HFF-Myc (cell line): Measurements from ENCODE around the gene CDR2L.
A peak's percentile ranks its signal among the peaks of the same experiment; 100 is the strongest.

Experiments used
- DNase-seq: peaks from one replicate; pipeline ENCODE4 v3.0.0-alpha.2; 2011; ENCODE audit warnings: low read depth; ENCODE audit errors: extremely low read depth
- H3K4me3 ChIP-seq: replicated peaks from 2 replicates; pipeline ENCODE4 v1.5.1; 2011; ENCODE audit warnings: low read depth, mild to moderate bottlenecking, control low read depth, low read length
- TF ChIP-seq, protein P1 (sequence below): IDR thresholded peaks from 2 replicates; pipeline ENCODE4 v1.5.1; 2012; ENCODE audit warnings: mild to moderate bottlenecking, low read depth, low read length, control low read depth; ENCODE audit errors: missing control alignments

CDR2L gene

DNA sequence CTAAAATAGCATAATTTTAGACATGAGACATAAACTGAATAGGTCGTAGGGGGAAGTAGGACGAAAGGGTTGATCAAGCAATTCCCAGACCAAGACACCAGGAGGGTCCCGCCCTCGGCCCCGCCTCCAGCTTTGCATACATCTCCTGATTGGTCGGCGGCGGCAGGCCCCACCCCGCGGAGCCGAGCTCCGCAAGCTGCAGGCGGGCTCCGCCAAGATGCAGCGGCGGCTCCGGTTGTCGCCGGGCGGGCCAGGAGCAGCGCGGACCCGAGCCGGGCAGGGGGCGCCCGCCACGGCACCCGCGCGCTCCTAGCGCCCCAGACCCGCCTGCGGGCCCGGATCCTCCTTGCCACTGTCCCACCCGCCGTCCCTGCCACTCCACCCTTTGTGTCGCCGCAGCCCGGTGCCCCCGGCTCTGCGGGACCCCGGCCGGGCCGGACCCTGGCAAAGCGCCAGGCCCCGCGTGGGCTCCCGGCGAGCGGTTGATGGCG lies at the start of gene CDR2L:
Gene CDR2L, plus strand, starts transcription at position 215 of the 491 bp plus-strand sequence. CDS start 412 bp downstream, outside the sequence.
- TF ChIP-seq, protein P1, sequence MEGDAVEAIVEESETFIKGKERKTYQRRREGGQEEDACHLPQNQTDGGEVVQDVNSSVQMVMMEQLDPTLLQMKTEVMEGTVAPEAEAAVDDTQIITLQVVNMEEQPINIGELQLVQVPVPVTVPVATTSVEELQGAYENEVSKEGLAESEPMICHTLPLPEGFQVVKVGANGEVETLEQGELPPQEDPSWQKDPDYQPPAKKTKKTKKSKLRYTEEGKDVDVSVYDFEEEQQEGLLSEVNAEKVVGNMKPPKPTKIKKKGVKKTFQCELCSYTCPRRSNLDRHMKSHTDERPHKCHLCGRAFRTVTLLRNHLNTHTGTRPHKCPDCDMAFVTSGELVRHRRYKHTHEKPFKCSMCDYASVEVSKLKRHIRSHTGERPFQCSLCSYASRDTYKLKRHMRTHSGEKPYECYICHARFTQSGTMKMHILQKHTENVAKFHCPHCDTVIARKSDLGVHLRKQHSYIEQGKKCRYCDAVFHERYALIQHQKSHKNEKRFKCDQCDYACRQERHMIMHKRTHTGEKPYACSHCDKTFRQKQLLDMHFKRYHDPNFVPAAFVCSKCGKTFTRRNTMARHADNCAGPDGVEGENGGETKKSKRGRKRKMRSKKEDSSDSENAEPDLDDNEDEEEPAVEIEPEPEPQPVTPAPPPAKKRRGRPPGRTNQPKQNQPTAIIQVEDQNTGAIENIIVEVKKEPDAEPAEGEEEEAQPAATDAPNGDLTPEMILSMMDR, result no peak
- H3K4me3 ChIP-seq, result peak within 1 kb of the TSS; percentile 59
- DNase-seq, result no peak

GRCh38 chr17:74938194-74938950 lies 49.1 kb upstream of the CDR2L start:
- TF ChIP-seq, protein P1, result no peak
- no peak for DNase-seq
- no peak overlapping the region for H3K4me3 ChIP-seq

DNA sequence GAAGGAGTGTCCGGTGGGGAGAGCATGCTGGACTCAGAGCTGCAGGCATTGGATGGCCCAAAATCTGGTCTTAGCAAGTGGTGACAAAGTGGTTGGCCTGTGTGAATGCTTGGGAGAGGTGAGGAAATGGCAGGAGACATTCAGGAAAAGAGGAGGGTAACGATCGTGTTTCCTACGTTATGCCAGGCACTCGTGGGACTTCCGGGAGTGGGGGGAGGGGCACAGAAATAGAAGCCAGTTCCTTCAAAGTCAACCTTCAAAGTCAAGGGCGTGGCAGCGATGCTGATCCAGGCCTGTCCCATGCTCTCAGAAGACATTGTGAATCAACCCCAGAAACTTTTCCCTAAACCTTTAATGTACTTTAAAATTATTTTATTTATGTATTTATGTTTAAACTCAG lies 47.9 kb upstream of the CDR2L start:
- no peak overlapping the region for H3K4me3 ChIP-seq
- no peak for DNase-seq
- TF ChIP-seq, protein P1, result no peak

GRCh38 chr17:74941128-74941725 lies 46.2 kb upstream of the CDR2L start:
- DNase-seq, result no peak
- TF ChIP-seq, protein P1, result no peak
- no peak overlapping the region for H3K4me3 ChIP-seq

DNA sequence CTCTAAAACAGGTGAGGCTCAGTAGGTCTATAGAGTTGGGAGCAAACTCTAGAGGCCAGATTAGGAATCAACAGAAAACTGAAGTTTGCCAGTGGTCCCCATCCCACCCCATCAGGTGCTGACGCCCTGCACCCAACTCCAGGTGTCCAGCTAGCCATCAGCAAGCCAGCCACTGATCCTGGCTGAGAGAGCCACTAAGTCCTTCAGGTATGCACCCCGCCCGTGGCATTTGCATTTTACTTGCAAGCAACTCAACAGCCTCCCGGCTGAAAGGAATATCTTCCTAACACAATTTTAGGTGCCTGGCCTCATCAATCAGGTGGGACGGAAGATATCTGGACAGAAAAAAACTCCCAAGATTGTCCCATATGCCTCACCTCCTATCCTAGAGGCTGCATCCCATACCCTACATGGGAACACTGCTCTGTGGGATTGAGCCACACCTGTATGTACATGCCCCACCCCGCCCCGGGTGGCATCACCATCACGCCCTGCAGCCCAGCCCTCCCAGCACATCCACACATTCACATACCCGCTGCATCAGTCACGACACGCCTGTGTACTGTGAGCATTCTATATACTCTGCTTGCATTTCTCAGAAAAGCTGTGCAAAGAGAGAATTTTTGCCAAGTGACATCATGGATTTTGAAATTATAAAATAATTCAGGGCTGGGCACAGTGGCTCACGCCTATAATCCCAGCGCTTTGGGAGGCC lies 43.5 kb upstream of the CDR2L start:
- DNase-seq, result no peak
- no peak overlapping the region for H3K4me3 ChIP-seq
- TF ChIP-seq, protein P1, result no peak

- no peak for DNase-seq
- no peak overlapping the region for H3K4me3 ChIP-seq
- TF ChIP-seq, protein P1, result no peak
Observed at GRCh38 chr17:74945543-74945942, 41.9 kb upstream of the CDR2L start.
